Measurements from ENCODE around the gene RABGAP1L. TPM values are rescaled to one million over a fixed set of nuclear protein-coding genes. Genes with fewer than 3 reads are reported as not detected.

Gene RABGAP1L
- total RNA-seq, 2 experiments from 2014 or later, result 59.8 to 67.6 TPM

GRCh38 chr1:174829990-174830389 is 670.7 kb downstream of the RABGAP1L start:
- H3K27ac Mint-ChIP-seq, result no peak overlapping the region
- TF ChIP-seq, protein P1, sequence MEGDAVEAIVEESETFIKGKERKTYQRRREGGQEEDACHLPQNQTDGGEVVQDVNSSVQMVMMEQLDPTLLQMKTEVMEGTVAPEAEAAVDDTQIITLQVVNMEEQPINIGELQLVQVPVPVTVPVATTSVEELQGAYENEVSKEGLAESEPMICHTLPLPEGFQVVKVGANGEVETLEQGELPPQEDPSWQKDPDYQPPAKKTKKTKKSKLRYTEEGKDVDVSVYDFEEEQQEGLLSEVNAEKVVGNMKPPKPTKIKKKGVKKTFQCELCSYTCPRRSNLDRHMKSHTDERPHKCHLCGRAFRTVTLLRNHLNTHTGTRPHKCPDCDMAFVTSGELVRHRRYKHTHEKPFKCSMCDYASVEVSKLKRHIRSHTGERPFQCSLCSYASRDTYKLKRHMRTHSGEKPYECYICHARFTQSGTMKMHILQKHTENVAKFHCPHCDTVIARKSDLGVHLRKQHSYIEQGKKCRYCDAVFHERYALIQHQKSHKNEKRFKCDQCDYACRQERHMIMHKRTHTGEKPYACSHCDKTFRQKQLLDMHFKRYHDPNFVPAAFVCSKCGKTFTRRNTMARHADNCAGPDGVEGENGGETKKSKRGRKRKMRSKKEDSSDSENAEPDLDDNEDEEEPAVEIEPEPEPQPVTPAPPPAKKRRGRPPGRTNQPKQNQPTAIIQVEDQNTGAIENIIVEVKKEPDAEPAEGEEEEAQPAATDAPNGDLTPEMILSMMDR (IDR thresholded peaks at IDR 0.05), result no peak
- H3K4me1 Mint-ChIP-seq (ENCODE audit: low read depth), result peaks cover 8% of the 10 kb centered on the region
- peaks cover 7% of the 10 kb centered on the region for H3K36me3 Mint-ChIP-seq (ENCODE audit: low read depth)
- no peak overlapping the region for H3K27ac ChIP-seq (ENCODE audit: low read depth in 1 of 2, low read length in 2 of 2)
- H3K4me3 Mint-ChIP-seq, result no peak overlapping the region
- no peak overlapping the region for H3K4me3 ChIP-seq (ENCODE audit: low read length)
- H3K4me1 ChIP-seq (ENCODE audit: insufficient read depth, low read length), result no peaks in the 10 kb centered on the region
- H3K27me3 ChIP-seq (ENCODE audit: control insufficient read depth in 1 of 2, insufficient read depth in 2 of 2, low read length in 2 of 2), result no peaks in the 10 kb centered on the region
- intact Hi-C loops (cut with DNase I, micrococcal nuclease), result no loop called here
- DNase-seq (no peak), ATAC-seq (ENCODE audit: poor library complexity) (no peak)
- H3K36me3 ChIP-seq (ENCODE audit: insufficient read depth, low read length), result no peaks in the 10 kb centered on the region
- ChIA-PET CTCF (interaction anchor here (0.9 kb wide), 1 partner anchor 11 kb away, joined by 3 read pairs; no protein-coding TSS in a partner anchor), POLR2A (no interaction called here)
- H3K9me3 Mint-ChIP-seq, result no peaks in the 10 kb centered on the region
- no peaks in the 10 kb centered on the region for H3K9me3 ChIP-seq (ENCODE audit: control insufficient read depth in 1 of 2, insufficient read depth in 1 of 2, low read length in 2 of 2)
- no peaks in the 10 kb centered on the region for H3K27me3 Mint-ChIP-seq

- ChIA-PET POLR2A (no interaction called here), CTCF (no interaction called here)
- TF ChIP-seq, protein P1 (IDR thresholded peaks at IDR 0.05), result no peak
- Mint-ChIP-seq H3K9me3 (no peaks in the 10 kb centered on the region), H3K4me1 (ENCODE audit: low read depth) (peaks cover 16% of the 10 kb centered on the region), H3K36me3 (ENCODE audit: low read depth) (no peaks in the 10 kb centered on the region), H3K27me3 (no peaks in the 10 kb centered on the region), H3K4me3 (no peak overlapping the region), H3K27ac (no peak overlapping the region)
- no peaks in the 10 kb centered on the region for H3K9me3 ChIP-seq (ENCODE audit: control insufficient read depth in 1 of 2, insufficient read depth in 1 of 2, low read length in 2 of 2)
- intact Hi-C loops (cut with DNase I, micrococcal nuclease), result no loop called here
- no peaks in the 10 kb centered on the region for H3K36me3 ChIP-seq (ENCODE audit: insufficient read depth, low read length)
- no peaks in the 10 kb centered on the region for H3K27me3 ChIP-seq (ENCODE audit: control insufficient read depth in 1 of 2, insufficient read depth in 2 of 2, low read length in 2 of 2)
- no peaks in the 10 kb centered on the region for H3K4me1 ChIP-seq (ENCODE audit: insufficient read depth, low read length)
- ATAC-seq (ENCODE audit: poor library complexity) (no peak), DNase-seq (no peak)
- no peak overlapping the region for H3K27ac ChIP-seq (ENCODE audit: low read depth in 1 of 2, low read length in 2 of 2)
- H3K4me3 ChIP-seq (ENCODE audit: low read length), result no peak overlapping the region
Measured at GRCh38 chr1:174836543-174836942, 677.2 kb downstream of the RABGAP1L start.

GRCh38 chr1:174837386-174837785 is 678.1 kb downstream of the RABGAP1L start:
- Histone ChIP-seq H3K36me3 (ENCODE audit: insufficient read depth, low read length) (no peaks in the 10 kb centered on the region), H3K27ac (ENCODE audit: low read depth in 1 of 2, low read length in 2 of 2) (no peak overlapping the region), H3K4me3 (ENCODE audit: low read length) (no peak overlapping the region), H3K27me3 (ENCODE audit: control insufficient read depth in 1 of 2, insufficient read depth in 2 of 2, low read length in 2 of 2) (no peaks in the 10 kb centered on the region), H3K4me1 (ENCODE audit: insufficient read depth, low read length) (no peaks in the 10 kb centered on the region), H3K9me3 (ENCODE audit: control insufficient read depth in 1 of 2, insufficient read depth in 1 of 2, low read length in 2 of 2) (no peaks in the 10 kb centered on the region)
- no peaks in the 10 kb centered on the region for H3K27me3 Mint-ChIP-seq
- ATAC-seq (ENCODE audit: poor library complexity), result no peak
- no peaks in the 10 kb centered on the region for H3K36me3 Mint-ChIP-seq (ENCODE audit: low read depth)
- no peak overlapping the region for H3K4me3 Mint-ChIP-seq
- TF ChIP-seq, protein P1 (IDR thresholded peaks at IDR 0.05), result no peak
- intact Hi-C loops (cut with DNase I, micrococcal nuclease), result no loop called here
- no peak for DNase-seq
- peaks cover 22% of the 10 kb centered on the region for H3K4me1 Mint-ChIP-seq (ENCODE audit: low read depth)
- no peaks in the 10 kb centered on the region for H3K9me3 Mint-ChIP-seq
- H3K27ac Mint-ChIP-seq, result no peak overlapping the region
- POLR2A ChIA-PET, result no interaction called here
- CTCF ChIA-PET, result no interaction called here

All from CD4-positive, alpha-beta T cell (primary cell).